PC-9 (cell line): ENCODE data around the gene ATP2C2.

Experiments
- EZH2 ChIP-seq: fragments of 200-600 bp; sonication (generic); IDR thresholded peaks from 2 replicates; pipeline ENCODE4 v1.8.0; 2017; ENCODE audit warnings: antibody characterized with exemption, low read depth
- TF ChIP-seq, protein P1 (sequence below): fragments of 200-600 bp; sonication (generic); conservative IDR thresholded peaks from 2 replicates; pipeline ENCODE4 v1.6.1; 2017; ENCODE audit warnings: mixed run types, antibody characterized with exemption, mild to moderate bottlenecking, moderate library complexity

DNA sequence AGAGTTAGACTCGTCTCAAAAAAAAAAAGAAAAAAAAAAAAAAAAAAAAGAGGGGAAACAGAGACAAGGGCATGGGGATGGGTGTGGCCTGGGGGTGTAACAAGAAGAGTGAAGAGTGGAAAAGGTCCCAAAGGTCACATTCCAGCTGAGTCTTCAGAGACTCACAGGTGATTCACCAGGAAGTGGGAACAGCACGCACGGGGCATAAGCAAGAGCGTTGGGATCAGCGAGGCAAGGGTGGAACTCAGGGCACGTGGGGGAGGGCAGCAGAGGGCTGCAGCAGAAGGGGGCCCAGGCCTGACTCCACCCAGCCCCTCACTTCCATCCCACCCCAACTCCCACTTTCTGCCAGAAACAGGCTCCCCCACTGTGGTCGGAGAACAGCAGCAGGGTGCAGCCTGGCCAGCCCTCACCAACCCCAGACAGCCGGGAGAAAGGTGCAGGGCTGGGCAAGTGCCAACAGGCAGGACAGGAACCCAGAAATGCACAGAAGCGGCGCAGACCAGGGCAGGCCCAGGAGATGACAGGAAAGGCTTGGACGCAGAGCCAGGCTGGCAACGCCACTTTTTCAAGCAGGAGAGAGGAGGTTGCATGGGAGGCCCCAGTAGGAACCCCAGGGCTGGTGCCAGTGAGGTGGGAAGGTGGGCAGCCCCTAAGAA, 132.9 kb downstream of the ATP2C2 start:
- TF ChIP-seq, protein P1, sequence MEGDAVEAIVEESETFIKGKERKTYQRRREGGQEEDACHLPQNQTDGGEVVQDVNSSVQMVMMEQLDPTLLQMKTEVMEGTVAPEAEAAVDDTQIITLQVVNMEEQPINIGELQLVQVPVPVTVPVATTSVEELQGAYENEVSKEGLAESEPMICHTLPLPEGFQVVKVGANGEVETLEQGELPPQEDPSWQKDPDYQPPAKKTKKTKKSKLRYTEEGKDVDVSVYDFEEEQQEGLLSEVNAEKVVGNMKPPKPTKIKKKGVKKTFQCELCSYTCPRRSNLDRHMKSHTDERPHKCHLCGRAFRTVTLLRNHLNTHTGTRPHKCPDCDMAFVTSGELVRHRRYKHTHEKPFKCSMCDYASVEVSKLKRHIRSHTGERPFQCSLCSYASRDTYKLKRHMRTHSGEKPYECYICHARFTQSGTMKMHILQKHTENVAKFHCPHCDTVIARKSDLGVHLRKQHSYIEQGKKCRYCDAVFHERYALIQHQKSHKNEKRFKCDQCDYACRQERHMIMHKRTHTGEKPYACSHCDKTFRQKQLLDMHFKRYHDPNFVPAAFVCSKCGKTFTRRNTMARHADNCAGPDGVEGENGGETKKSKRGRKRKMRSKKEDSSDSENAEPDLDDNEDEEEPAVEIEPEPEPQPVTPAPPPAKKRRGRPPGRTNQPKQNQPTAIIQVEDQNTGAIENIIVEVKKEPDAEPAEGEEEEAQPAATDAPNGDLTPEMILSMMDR: no peak
- no peak for TF ChIP-seq EZH2
